ENCODE data around the gene PRLR.

- TF ChIP-seq POLR2A (IDR thresholded peaks at IDR 0.05) (no peak), CTCF (IDR thresholded peaks at IDR 0.05 in 4 of 5, conservative IDR thresholded peaks at IDR 0.05 in 1 of 5) (no peak)
Measured at GRCh38 chr5:35001842-35002241, 228.4 kb downstream of the PRLR start.

All from gastrocnemius medialis (tissue), 4 donors.